Fibroblast of skin of right biceps (primary cell): ENCODE data around the gene ABHD16B.

ENCODE experiments used
- DNase-seq: peaks from one replicate; pipeline ENCODE4 v3.0.0-alpha.2; 2013

ABHD16B gene

GRCh38 chr20:63881451-63882226 lies 20.3 kb downstream of the ABHD16B start:
- no peak for DNase-seq

- no peak for DNase-seq
Observed at GRCh38 chr20:63882257-63883200, 21.2 kb downstream of the ABHD16B start.

- DNase-seq = no peak
Observed at GRCh38 chr20:63883201-63883593, 21.9 kb downstream of the ABHD16B start.

GRCh38 chr20:63884506-63885263 lies 23.4 kb downstream of the ABHD16B start:
- DNase-seq = no peak

GRCh38 chr20:63885264-63886053 lies 24.2 kb downstream of the ABHD16B start:
- no peak for DNase-seq

- no peak for DNase-seq
Observed at GRCh38 chr20:63886054-63886419, 24.7 kb downstream of the ABHD16B start.

- DNase-seq = no peak
Observed at GRCh38 chr20:63886921-63887320, 25.6 kb downstream of the ABHD16B start.

- no peak for DNase-seq
Observed at GRCh38 chr20:63889241-63890200, 28.2 kb downstream of the ABHD16B start.

GRCh38 chr20:63890201-63890576 lies 28.9 kb downstream of the ABHD16B start:
- DNase-seq = no peak

- DNase-seq = no peak
Observed at GRCh38 chr20:63890616-63891015, 29.3 kb downstream of the ABHD16B start.

GRCh38 chr20:63891061-63892002 lies 30.0 kb downstream of the ABHD16B start:
- DNase-seq = no peak

GRCh38 chr20:63892402-63892801 lies 31.1 kb downstream of the ABHD16B start:
- no peak for DNase-seq

- DNase-seq = no peak
Observed at GRCh38 chr20:63893999-63894357, 32.7 kb downstream of the ABHD16B start.

GRCh38 chr20:63894358-63895201 lies 33.3 kb downstream of the ABHD16B start, which contains the start of gene DNAJC5:
TSS of gene DNAJC5 (plus strand) at chr20:63895126. CDS start at chr20:63928346, 33,220 bp downstream.
- peak; percentile 90 for DNase-seq

GRCh38 chr20:63895202-63895951 lies 34.1 kb downstream of the ABHD16B start:
- DNase-seq = no peak

- DNase-seq = peak; percentile 10
Observed at GRCh38 chr20:63895952-63896263, 34.6 kb downstream of the ABHD16B start.

- peak; percentile 5 for DNase-seq
Observed at GRCh38 chr20:63896264-63897105, 35.2 kb downstream of the ABHD16B start.
